CD8-positive, alpha-beta memory T cell (primary cell): ENCODE data around the gene CGNL1. TPM values are rescaled to one million over a fixed set of nuclear protein-coding genes. Genes with fewer than 3 reads are reported as not detected.

Experiments used
- CTCF ChIA-PET: fragments of 350-600 bp; sonication (Branson Sonifier 250); formaldehyde crosslinking; loops from one replicate; lab custom pipeline; 2021; ENCODE audit warnings: antibody characterized with exemption; lab: Charles Lee
- POLR2A ChIA-PET: fragments of 350-600 bp; sonication (Branson Sonifier 250); formaldehyde crosslinking; loops from one replicate; lab custom pipeline; 2021; ENCODE audit warnings: antibody characterized with exemption; lab: Charles Lee
- DNase-seq, 5 donors: peaks; one replicate each; pipeline versions ENCODE4 v3.0.0 to v3.0.0-alpha.2; 2020 to 2022; ENCODE audit warnings: mixed read lengths in 1 of 5
- H3K27ac ChIP-seq: one replicate; pipeline ENCODE4 v1.7.0; 2013; ENCODE audit warnings: low read depth, mild to moderate bottlenecking, low read length, moderate library complexity
- H3K27me3 ChIP-seq: 2 replicates; pipeline ENCODE4 v1.7.0; 2013; ENCODE audit warnings: low read length, mild to moderate bottlenecking; ENCODE audit not compliant: insufficient read depth, poor library complexity, severe bottlenecking
- H3K36me3 ChIP-seq: 2 replicates; pipeline ENCODE4 v1.7.0; 2013; ENCODE audit warnings: mild to moderate bottlenecking, low read length, moderate library complexity; ENCODE audit not compliant: insufficient read depth
- H3K4me1 ChIP-seq: 2 replicates; pipeline ENCODE4 v1.7.0; 2013; ENCODE audit warnings: mild to moderate bottlenecking, low read length, moderate library complexity; ENCODE audit not compliant: insufficient read depth
- H3K4me3 ChIP-seq: 2 replicates; pipeline ENCODE4 v1.7.0; 2013; ENCODE audit warnings: mild to moderate bottlenecking, low read length
- H3K9me3 ChIP-seq: 2 replicates; pipeline ENCODE4 v1.7.0; 2013; ENCODE audit warnings: mild to moderate bottlenecking, low read length
- H3K27ac Mint-ChIP-seq, 8 donors: one replicate each; pipeline ENCODE4 v1.8.0; 2020 to 2021; ENCODE audit warnings: mixed read lengths in 8 of 8, mild to moderate bottlenecking in 6 of 8, inconsistent platforms in 3 of 8, moderate library complexity in 3 of 8
- H3K27me3 Mint-ChIP-seq, 2 donors: one replicate each; pipeline ENCODE4 v1.8.0; 2020 to 2021; ENCODE audit warnings: mixed read lengths in 2 of 2, mild to moderate bottlenecking in 1 of 2, moderate library complexity in 1 of 2
- H3K36me3 Mint-ChIP-seq, 3 donors: one replicate each; pipeline ENCODE4 v1.8.0; 2020 to 2021; ENCODE audit warnings: mixed read lengths in 3 of 3, inconsistent platforms in 1 of 3, mild to moderate bottlenecking in 1 of 3
- H3K4me1 Mint-ChIP-seq, 3 donors: one replicate each; pipeline ENCODE4 v1.8.0; 2020 to 2021; ENCODE audit warnings: mixed read lengths in 3 of 3, inconsistent platforms in 1 of 3, mild to moderate bottlenecking in 1 of 3
- H3K4me3 Mint-ChIP-seq, 7 donors: one replicate each; pipeline ENCODE4 v1.8.0; 2020 to 2021; ENCODE audit warnings: mixed read lengths in 7 of 7, mild to moderate bottlenecking in 6 of 7, moderate library complexity in 4 of 7, inconsistent platforms in 2 of 7
- H3K9me3 Mint-ChIP-seq, 5 donors: one replicate each; pipeline ENCODE4 v1.8.0; 2020 to 2022; ENCODE audit warnings: mixed read lengths in 5 of 5, mild to moderate bottlenecking in 3 of 5, moderate library complexity in 2 of 5, inconsistent platforms in 1 of 5
- polyA plus RNA-seq: library from polyadenylated mRNA; unstranded; fragments of 300-500 nt; fragmentation: Illumina TruSeq; gene quantifications from one replicate; pipeline ENCODE4 v1.2.3, GENCODE V29; 2021
- total RNA-seq, 2 experiments: library from RNA; stranded (reverse); gene quantifications; one replicate each; pipeline ENCODE4 v1.2.3, GENCODE V29; 2021

CGNL1 gene
- total RNA-seq: not detected
- not detected for polyA plus RNA-seq

- CTCF ChIA-PET: no interaction called here
- H3K4me1 Mint-ChIP-seq: peaks cover 7 to 13% (median 13%) of the 10 kb centered on the region in 3 donors
- H3K9me3 Mint-ChIP-seq: no peaks in the 10 kb centered on the region
- H3K36me3 Mint-ChIP-seq: peaks cover 0 to 7% (median 3%) of the 10 kb centered on the region in 3 donors
- Histone ChIP-seq H3K27ac (no peak within 1 kb of the TSS), H3K9me3 (no peaks in the 10 kb centered on the region), H3K27me3 (peaks cover 15% of the 10 kb centered on the region), H3K4me1 (no peaks in the 10 kb centered on the region), H3K36me3 (no peaks in the 10 kb centered on the region), H3K4me3 (no peak within 1 kb of the TSS)
- H3K4me3 Mint-ChIP-seq: peak within 1 kb of the TSS in 6 of 7 donors; percentile 6 to 70 (median 35)
- POLR2A ChIA-PET: no interaction called here
- peak within 1 kb of the TSS in 1 of 8 donors; percentile 47 for H3K27ac Mint-ChIP-seq
- DNase-seq: no peak
- H3K27me3 Mint-ChIP-seq: peaks cover 57 to 65% of the 10 kb centered on the region in 2 donors
Observed at GRCh38 chr15:57375827-57376695, at the start of gene CGNL1. TSS of gene CGNL1 (plus strand) at chr15:57376505. CDS start at chr15:57438000, 61,495 bp downstream.

- H3K4me1 ChIP-seq: no peaks in the 10 kb centered on the region
- ChIA-PET CTCF (no interaction called here), POLR2A (no interaction called here)
- no peaks in the 10 kb centered on the region for H3K36me3 ChIP-seq
- no peaks in the 10 kb centered on the region for H3K27me3 ChIP-seq
- no peak overlapping the region for H3K27ac ChIP-seq
- H3K4me1 Mint-ChIP-seq: peaks cover 6 to 18% (median 13%) of the 10 kb centered on the region in 3 donors
- H3K9me3 Mint-ChIP-seq: no peaks in the 10 kb centered on the region
- no peak overlapping the region for H3K27ac Mint-ChIP-seq
- no peak overlapping the region for H3K4me3 ChIP-seq
- H3K36me3 Mint-ChIP-seq: no peaks in the 10 kb centered on the region
- DNase-seq: no peak
- peaks cover 9 to 24% of the 10 kb centered on the region in 2 donors for H3K27me3 Mint-ChIP-seq
- no peaks in the 10 kb centered on the region for H3K9me3 ChIP-seq
- no peak overlapping the region for H3K4me3 Mint-ChIP-seq
Observed at GRCh38 chr15:57327985-57328471, 48.3 kb upstream of the CGNL1 start.

- Histone ChIP-seq H3K36me3 (no peaks in the 10 kb centered on the region), H3K9me3 (no peaks in the 10 kb centered on the region), H3K4me1 (no peaks in the 10 kb centered on the region), H3K27me3 (no peaks in the 10 kb centered on the region), H3K4me3 (no peak overlapping the region), H3K27ac (no peak overlapping the region)
- POLR2A ChIA-PET: no interaction called here
- CTCF ChIA-PET: no interaction called here
- H3K4me3 Mint-ChIP-seq: no peak overlapping the region
- no peaks in the 10 kb centered on the region for H3K36me3 Mint-ChIP-seq
- DNase-seq: no peak
- H3K27me3 Mint-ChIP-seq: peaks cover 11 to 29% of the 10 kb centered on the region in 2 donors
- no peaks in the 10 kb centered on the region for H3K9me3 Mint-ChIP-seq
- H3K27ac Mint-ChIP-seq: no peak overlapping the region
- peaks cover 6 to 18% (median 13%) of the 10 kb centered on the region in 3 donors for H3K4me1 Mint-ChIP-seq
Observed at GRCh38 chr15:57328479-57328878, 47.8 kb upstream of the CGNL1 start.

- no peaks in the 10 kb centered on the region for H3K9me3 Mint-ChIP-seq
- H3K4me3 Mint-ChIP-seq: no peak overlapping the region
- POLR2A ChIA-PET: no interaction called here
- H3K27ac ChIP-seq: no peak overlapping the region
- H3K9me3 ChIP-seq: no peaks in the 10 kb centered on the region
- H3K27ac Mint-ChIP-seq: no peak overlapping the region
- H3K36me3 Mint-ChIP-seq: no peaks in the 10 kb centered on the region
- H3K27me3 Mint-ChIP-seq: peaks cover 11 to 29% of the 10 kb centered on the region in 2 donors
- no peak overlapping the region for H3K4me3 ChIP-seq
- CTCF ChIA-PET: no interaction called here
- no peak for DNase-seq
- H3K36me3 ChIP-seq: no peaks in the 10 kb centered on the region
- peaks cover 4 to 14% (median 13%) of the 10 kb centered on the region in 3 donors for H3K4me1 Mint-ChIP-seq
- H3K27me3 ChIP-seq: no peaks in the 10 kb centered on the region
- no peaks in the 10 kb centered on the region for H3K4me1 ChIP-seq
Observed at GRCh38 chr15:57328897-57329296, 47.4 kb upstream of the CGNL1 start.

GRCh38 chr15:57329582-57330367, 46.5 kb upstream of the CGNL1 start:
- H3K4me1 Mint-ChIP-seq: peaks cover 3 to 10% (median 10%) of the 10 kb centered on the region in 3 donors
- peaks cover 11 to 35% of the 10 kb centered on the region in 2 donors for H3K27me3 Mint-ChIP-seq
- no peaks in the 10 kb centered on the region for H3K36me3 Mint-ChIP-seq
- no peaks in the 10 kb centered on the region for H3K9me3 Mint-ChIP-seq
- POLR2A ChIA-PET: no interaction called here
- no peak overlapping the region for H3K4me3 Mint-ChIP-seq
- no peaks in the 10 kb centered on the region for H3K36me3 ChIP-seq
- CTCF ChIA-PET: no interaction called here
- H3K9me3 ChIP-seq: no peaks in the 10 kb centered on the region
- H3K27ac ChIP-seq: no peak overlapping the region
- H3K27me3 ChIP-seq: no peaks in the 10 kb centered on the region
- no peaks in the 10 kb centered on the region for H3K4me1 ChIP-seq
- H3K4me3 ChIP-seq: no peak overlapping the region
- DNase-seq: no peak
- no peak overlapping the region for H3K27ac Mint-ChIP-seq

- Histone ChIP-seq H3K36me3 (no peaks in the 10 kb centered on the region), H3K4me1 (no peaks in the 10 kb centered on the region), H3K27ac (no peak overlapping the region), H3K9me3 (no peaks in the 10 kb centered on the region), H3K27me3 (no peaks in the 10 kb centered on the region), H3K4me3 (no peak overlapping the region)
- Mint-ChIP-seq H3K4me1 (peaks cover 3 to 9% (median 8%) of the 10 kb centered on the region in 3 donors), H3K4me3 (no peak overlapping the region), H3K27ac (no peak overlapping the region), H3K9me3 (no peaks in the 10 kb centered on the region), H3K27me3 (peaks cover 15 to 43% of the 10 kb centered on the region in 2 donors), H3K36me3 (no peaks in the 10 kb centered on the region)
- DNase-seq: no peak
- CTCF ChIA-PET: no interaction called here
- POLR2A ChIA-PET: no interaction called here
Observed at GRCh38 chr15:57330619-57331340, 45.5 kb upstream of the CGNL1 start.

GRCh38 chr15:57332326-57332725, 44.0 kb upstream of the CGNL1 start:
- H3K27me3 Mint-ChIP-seq: peaks cover 15 to 51% of the 10 kb centered on the region in 2 donors
- no peaks in the 10 kb centered on the region for H3K36me3 Mint-ChIP-seq
- Histone ChIP-seq H3K4me1 (no peaks in the 10 kb centered on the region), H3K27me3 (no peaks in the 10 kb centered on the region), H3K9me3 (no peaks in the 10 kb centered on the region), H3K4me3 (no peak overlapping the region), H3K27ac (no peak overlapping the region), H3K36me3 (no peaks in the 10 kb centered on the region)
- ChIA-PET POLR2A (no interaction called here), CTCF (no interaction called here)
- peaks cover 3 to 9% (median 8%) of the 10 kb centered on the region in 3 donors for H3K4me1 Mint-ChIP-seq
- no peaks in the 10 kb centered on the region for H3K9me3 Mint-ChIP-seq
- H3K27ac Mint-ChIP-seq: no peak overlapping the region
- no peak overlapping the region for H3K4me3 Mint-ChIP-seq
- no peak for DNase-seq
